Fibroblast of mammary gland (primary cell): Measurements from ENCODE around the gene FARS2.

Source experiments
- DNase-seq: peaks from one replicate; pipeline ENCODE4 v3.0.0-alpha.2; 2010; ENCODE audit warnings: low read depth
- H3K4me3 ChIP-seq: 2 replicates; pipeline ENCODE4 v1.5.1; 2011; ENCODE audit warnings: low read depth, mild to moderate bottlenecking, low read length, moderate library complexity; ENCODE audit not compliant: control insufficient read depth
- TF ChIP-seq, protein P1 (sequence below): conservative IDR thresholded peaks from 2 replicates; pipeline ENCODE4 v1.5.1; 2011; ENCODE audit warnings: low read depth, low read length, inconsistent platforms; ENCODE audit not compliant: control insufficient read depth, insufficient read depth

The FARS2 gene

DNA sequence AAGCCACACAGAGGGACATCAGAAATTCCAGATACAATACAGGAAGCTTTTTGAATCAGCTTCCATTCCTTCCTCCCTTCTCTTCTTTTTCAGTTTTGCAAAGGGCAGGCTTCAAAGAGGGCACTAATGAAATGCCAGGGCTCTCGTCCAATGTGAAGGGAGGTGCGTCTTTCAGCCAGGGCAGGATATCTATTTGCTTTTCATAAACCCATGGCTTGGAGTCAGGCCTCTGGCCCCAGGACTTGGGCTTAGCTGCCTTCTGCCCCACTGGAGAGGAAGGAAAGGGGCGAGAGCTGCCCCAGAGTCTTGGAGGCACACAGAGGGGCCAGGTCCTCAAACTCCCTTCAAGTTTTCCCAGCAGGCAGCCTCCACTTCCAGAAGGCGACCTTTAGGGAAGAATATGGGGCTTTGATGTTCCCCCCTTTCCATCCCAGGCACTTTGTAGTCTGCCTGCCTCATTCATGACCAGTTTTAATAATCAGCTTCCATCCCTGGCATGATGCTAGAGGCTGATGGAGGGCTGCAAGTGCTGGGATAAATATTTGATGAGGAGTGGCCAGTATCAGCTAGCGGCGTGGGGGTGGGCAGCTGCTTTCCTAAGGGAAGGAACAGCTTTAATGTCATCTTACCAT is 510.6 kb downstream of the FARS2 start:
- DNase-seq, result no peak
- TF ChIP-seq, protein P1, sequence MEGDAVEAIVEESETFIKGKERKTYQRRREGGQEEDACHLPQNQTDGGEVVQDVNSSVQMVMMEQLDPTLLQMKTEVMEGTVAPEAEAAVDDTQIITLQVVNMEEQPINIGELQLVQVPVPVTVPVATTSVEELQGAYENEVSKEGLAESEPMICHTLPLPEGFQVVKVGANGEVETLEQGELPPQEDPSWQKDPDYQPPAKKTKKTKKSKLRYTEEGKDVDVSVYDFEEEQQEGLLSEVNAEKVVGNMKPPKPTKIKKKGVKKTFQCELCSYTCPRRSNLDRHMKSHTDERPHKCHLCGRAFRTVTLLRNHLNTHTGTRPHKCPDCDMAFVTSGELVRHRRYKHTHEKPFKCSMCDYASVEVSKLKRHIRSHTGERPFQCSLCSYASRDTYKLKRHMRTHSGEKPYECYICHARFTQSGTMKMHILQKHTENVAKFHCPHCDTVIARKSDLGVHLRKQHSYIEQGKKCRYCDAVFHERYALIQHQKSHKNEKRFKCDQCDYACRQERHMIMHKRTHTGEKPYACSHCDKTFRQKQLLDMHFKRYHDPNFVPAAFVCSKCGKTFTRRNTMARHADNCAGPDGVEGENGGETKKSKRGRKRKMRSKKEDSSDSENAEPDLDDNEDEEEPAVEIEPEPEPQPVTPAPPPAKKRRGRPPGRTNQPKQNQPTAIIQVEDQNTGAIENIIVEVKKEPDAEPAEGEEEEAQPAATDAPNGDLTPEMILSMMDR, result no peak
- no peak overlapping the region for H3K4me3 ChIP-seq

GRCh38 chr6:5772408-5773120 is 511.3 kb downstream of the FARS2 start:
- TF ChIP-seq, protein P1, result no peak
- DNase-seq, result no peak
- no peak overlapping the region for H3K4me3 ChIP-seq

DNA sequence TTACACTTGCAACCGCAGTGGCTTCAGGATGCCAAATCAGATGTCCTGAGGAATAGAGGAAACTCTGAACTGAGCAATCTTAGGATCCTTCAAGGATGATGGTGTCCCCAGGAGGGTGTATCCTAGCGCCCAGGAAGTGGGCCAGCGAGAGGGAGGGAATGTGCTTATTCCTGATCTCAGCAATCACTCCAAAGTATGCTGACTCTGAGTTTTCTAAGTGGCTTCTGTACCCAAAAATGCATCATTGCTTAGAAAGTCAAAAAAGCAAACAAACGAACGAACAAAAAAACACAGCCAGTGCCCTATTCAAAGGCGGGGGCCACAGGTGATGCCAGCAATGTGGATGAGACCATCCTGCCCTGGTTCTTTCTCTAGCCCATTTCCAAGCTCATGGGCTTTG is 514.8 kb downstream of the FARS2 start:
- no peak for DNase-seq
- TF ChIP-seq, protein P1, result no peak
- H3K4me3 ChIP-seq, result no peak overlapping the region

- TF ChIP-seq, protein P1, result no peak
- no peak overlapping the region for H3K4me3 ChIP-seq
- DNase-seq, result no peak
These were observed 515.5 kb downstream of the FARS2 start for GRCh38 chr6:5776706-5777390.

- TF ChIP-seq, protein P1, result no peak
- H3K4me3 ChIP-seq, result no peak overlapping the region
- DNase-seq, result no peak
These were observed 517.1 kb downstream of the FARS2 start for GRCh38 chr6:5778317-5778857.

GRCh38 chr6:5778906-5779305 is 517.6 kb downstream of the FARS2 start:
- DNase-seq, result no peak
- TF ChIP-seq, protein P1, result no peak
- H3K4me3 ChIP-seq, result no peak overlapping the region
